ENCODE measurements around the gene GALNT9.

GRCh38 chr12:132164426-132164825 is 165.0 kb downstream of the GALNT9 start:
- TF ChIP-seq, protein P1, sequence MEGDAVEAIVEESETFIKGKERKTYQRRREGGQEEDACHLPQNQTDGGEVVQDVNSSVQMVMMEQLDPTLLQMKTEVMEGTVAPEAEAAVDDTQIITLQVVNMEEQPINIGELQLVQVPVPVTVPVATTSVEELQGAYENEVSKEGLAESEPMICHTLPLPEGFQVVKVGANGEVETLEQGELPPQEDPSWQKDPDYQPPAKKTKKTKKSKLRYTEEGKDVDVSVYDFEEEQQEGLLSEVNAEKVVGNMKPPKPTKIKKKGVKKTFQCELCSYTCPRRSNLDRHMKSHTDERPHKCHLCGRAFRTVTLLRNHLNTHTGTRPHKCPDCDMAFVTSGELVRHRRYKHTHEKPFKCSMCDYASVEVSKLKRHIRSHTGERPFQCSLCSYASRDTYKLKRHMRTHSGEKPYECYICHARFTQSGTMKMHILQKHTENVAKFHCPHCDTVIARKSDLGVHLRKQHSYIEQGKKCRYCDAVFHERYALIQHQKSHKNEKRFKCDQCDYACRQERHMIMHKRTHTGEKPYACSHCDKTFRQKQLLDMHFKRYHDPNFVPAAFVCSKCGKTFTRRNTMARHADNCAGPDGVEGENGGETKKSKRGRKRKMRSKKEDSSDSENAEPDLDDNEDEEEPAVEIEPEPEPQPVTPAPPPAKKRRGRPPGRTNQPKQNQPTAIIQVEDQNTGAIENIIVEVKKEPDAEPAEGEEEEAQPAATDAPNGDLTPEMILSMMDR (conservative IDR thresholded peaks at IDR 0.05 in 1 of 2, IDR thresholded peaks at IDR 0.05 in 1 of 2; ENCODE audit: low read depth in 1 of 2, low read length in 2 of 2) = no peak
- no peak for TF ChIP-seq EZH2 (IDR thresholded peaks at IDR 0.05; ENCODE audit: low read length, missing control alignments)
